Transverse colon (tissue), 3 donors: ENCODE results near the gene ZNF835.

ENCODE experiments used
- POLR2A ChIP-seq: fragments of 450-650 bp; IDR thresholded peaks from one replicate; pipeline ENCODE4 v1.6.1; 2016; ENCODE audit warnings: antibody characterized with exemption, mild to moderate bottlenecking, moderate library complexity
- POLR2AphosphoS5 ChIP-seq, 3 donors: sonication (generic); formaldehyde crosslinking; IDR thresholded peaks; one replicate each; pipeline ENCODE4 v1.6.1; 2016; ENCODE audit warnings: antibody characterized with exemption in 3 of 3

DNA sequence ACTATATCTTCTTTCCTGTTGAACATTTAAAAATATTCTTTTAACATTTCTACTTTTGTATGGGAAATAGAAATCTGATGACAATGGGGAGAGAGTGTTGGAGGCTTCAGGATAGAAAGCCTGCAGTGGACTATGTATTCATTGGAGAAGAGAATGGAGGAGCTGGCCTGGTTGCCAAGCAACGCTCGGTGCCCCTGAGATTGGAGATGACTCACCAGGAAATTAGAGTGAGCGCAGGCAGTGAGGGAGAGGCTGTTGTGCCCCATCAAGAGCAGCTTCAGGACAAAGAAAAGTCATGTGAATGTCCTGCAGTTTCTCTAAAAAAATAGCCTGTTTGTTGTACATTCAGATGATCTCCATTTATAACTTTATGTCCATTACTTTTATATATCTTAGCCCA is 48.7 kb upstream of the ZNF835 start:
- no peak for TF ChIP-seq POLR2AphosphoS5 (IDR thresholded peaks at IDR 0.05)
- no peak for TF ChIP-seq POLR2A
